Calu3 (cell line): Measurements from ENCODE around the gene BBS4. TPM values are rescaled to one million over a fixed set of nuclear protein-coding genes. Genes with fewer than 3 reads are reported as not detected.

Experiments used
- BruUV-seq: library from RNA; stranded (reverse); fragments of 400-500 nt; replicated peaks from 2 replicates; lab custom pipeline; 2021; lab: Mats Ljungman, UMichigan
- CTCF ChIA-PET: fragments of 300-600 bp; sonication (Branson Sonifier 250); formaldehyde crosslinking; loops from one replicate; lab custom pipeline; 2022; ENCODE audit warnings: antibody characterized with exemption; lab: Charles Lee
- DNase-seq: peaks from one replicate; pipeline ENCODE4 v3.0.0; 2022
- H3K27ac Mint-ChIP-seq: one replicate; pipeline ENCODE4 v1.8.0; 2022; ENCODE audit warnings: mixed read lengths; ENCODE audit not compliant: unreplicated experiment
- H3K27me3 Mint-ChIP-seq: one replicate; pipeline ENCODE4 v1.8.0; 2022; ENCODE audit warnings: mixed read lengths; ENCODE audit not compliant: unreplicated experiment
- H3K36me3 Mint-ChIP-seq: one replicate; pipeline ENCODE4 v1.8.0; 2022; ENCODE audit warnings: mild to moderate bottlenecking, moderate library complexity, mixed read lengths; ENCODE audit not compliant: insufficient read depth, unreplicated experiment
- H3K4me1 Mint-ChIP-seq: one replicate; pipeline ENCODE4 v1.8.0; 2022; ENCODE audit warnings: mild to moderate bottlenecking, low read depth, mixed read lengths; ENCODE audit not compliant: unreplicated experiment
- H3K4me3 Mint-ChIP-seq: one replicate; pipeline ENCODE4 v1.8.0; 2022; ENCODE audit warnings: mild to moderate bottlenecking, low read depth, moderate library complexity, mixed read lengths; ENCODE audit not compliant: unreplicated experiment
- H3K9me3 Mint-ChIP-seq: one replicate; pipeline ENCODE4 v1.8.0; 2022; ENCODE audit warnings: low read depth, mixed read lengths; ENCODE audit not compliant: unreplicated experiment
- CTCF ChIP-seq: fragments of 200-600 bp; IDR thresholded peaks from one replicate; pipeline ENCODE4 v1.8.0; 2022; ENCODE audit warnings: antibody characterized with exemption; ENCODE audit not compliant: unreplicated experiment
- intact Hi-C: fragments of 100-400 bp; cut with micrococcal nuclease; formaldehyde crosslinking; loops from one replicate; pipeline ENCODE4 v1.10.0; 2022; ENCODE audit not compliant: unreplicated experiment
- total RNA-seq: library from RNA; stranded (reverse); gene quantifications from 2 replicates; pipeline ENCODE4 v1.2.3, GENCODE V29; 2022

Gene BBS4
- total RNA-seq, 1 experiment from 2014 or later: 23.0 TPM

GRCh38 chr15:72785432-72785831, 99.4 kb downstream of the BBS4 start:
- intact Hi-C loops: no loop called here
- CTCF ChIA-PET: no interaction called here
- Mint-ChIP-seq H3K27me3 (peaks cover 25% of the 10 kb centered on the region), H3K9me3 (no peaks in the 10 kb centered on the region), H3K27ac (no peak overlapping the region), H3K4me3 (no peak overlapping the region), H3K4me1 (peaks cover 12% of the 10 kb centered on the region), H3K36me3 (peaks cover 24% of the 10 kb centered on the region)
- no peak for DNase-seq
- TF ChIP-seq CTCF: no peak
- BruUV-seq: no TSS peak

GRCh38 chr15:72785841-72786240, 99.8 kb downstream of the BBS4 start:
- BruUV-seq: no TSS peak
- no peak for DNase-seq
- no peak overlapping the region for H3K4me3 Mint-ChIP-seq
- H3K9me3 Mint-ChIP-seq: no peaks in the 10 kb centered on the region
- intact Hi-C loops: no loop called here
- peaks cover 10% of the 10 kb centered on the region for H3K4me1 Mint-ChIP-seq
- no peak overlapping the region for H3K27ac Mint-ChIP-seq
- H3K27me3 Mint-ChIP-seq: peaks cover 29% of the 10 kb centered on the region
- no peak for TF ChIP-seq CTCF
- H3K36me3 Mint-ChIP-seq: peaks cover 24% of the 10 kb centered on the region
- CTCF ChIA-PET: no interaction called here

GRCh38 chr15:72786242-72786641, 100.2 kb downstream of the BBS4 start:
- intact Hi-C loops: no loop called here
- no peak for TF ChIP-seq CTCF
- CTCF ChIA-PET: no interaction called here
- Mint-ChIP-seq H3K4me1 (peaks cover 6% of the 10 kb centered on the region), H3K36me3 (peaks cover 24% of the 10 kb centered on the region), H3K27me3 (peaks cover 33% of the 10 kb centered on the region), H3K9me3 (no peaks in the 10 kb centered on the region), H3K4me3 (no peak overlapping the region), H3K27ac (no peak overlapping the region)
- DNase-seq: no peak
- BruUV-seq: no TSS peak

GRCh38 chr15:72786676-72787345, 100.8 kb downstream of the BBS4 start:
- BruUV-seq: no TSS peak
- Mint-ChIP-seq H3K4me1 (peaks cover under 1% of the 10 kb centered on the region), H3K36me3 (peaks cover 24% of the 10 kb centered on the region)

More at GRCh38 chr15:72786676-72787345, 100.8 kb downstream of the BBS4 start:
- intact Hi-C loops: no loop called here
- CTCF ChIA-PET: no interaction called here
- no peak for TF ChIP-seq CTCF
- Mint-ChIP-seq H3K4me3 (no peak overlapping the region), H3K27ac (no peak overlapping the region), H3K9me3 (no peaks in the 10 kb centered on the region), H3K27me3 (peaks cover 36% of the 10 kb centered on the region)
- DNase-seq: no peak
